Effector memory CD4-positive, alpha-beta T cell (primary cell): Measurements from ENCODE around the gene SFT2D1.
A peak's percentile ranks its signal among the peaks of the same experiment; 100 is the strongest.
"Not testable (repeated sequence)": the region's sequence is repeated elsewhere in the genome, so short reads cannot be mapped to it uniquely, and the experiment has no call there.

Experiments
- DNase-seq, 3 donors: peaks; one replicate each; pipeline ENCODE4 v3.0.0-alpha.2; 2020
- H3K27ac ChIP-seq: 2 replicates; pipeline ENCODE4 v1.7.0; 2013; ENCODE audit warnings: mild to moderate bottlenecking, low read length, moderate library complexity; ENCODE audit not compliant: insufficient read depth, poor library complexity, severe bottlenecking
- H3K27me3 ChIP-seq: replicated peaks from 2 replicates; pipeline ENCODE4 v1.7.0; 2013; ENCODE audit warnings: mild to moderate bottlenecking, low read length; ENCODE audit not compliant: insufficient read depth, control insufficient read depth, poor library complexity, severe bottlenecking
- H3K36me3 ChIP-seq: 2 replicates; pipeline ENCODE4 v1.7.0; 2013; ENCODE audit warnings: mild to moderate bottlenecking, low read length, moderate library complexity; ENCODE audit not compliant: control insufficient read depth, insufficient read depth
- H3K4me1 ChIP-seq: 2 replicates; pipeline ENCODE4 v1.7.0; 2013; ENCODE audit warnings: low read length, mild to moderate bottlenecking; ENCODE audit not compliant: control insufficient read depth, insufficient read depth, poor library complexity, severe bottlenecking
- H3K4me3 ChIP-seq: 2 replicates; pipeline ENCODE4 v1.7.0; 2013; ENCODE audit warnings: low read length, low read depth, mild to moderate bottlenecking; ENCODE audit not compliant: insufficient read depth, poor library complexity, severe bottlenecking
- H3K9me3 ChIP-seq: 2 replicates; pipeline ENCODE4 v1.7.0; 2013; ENCODE audit warnings: mild to moderate bottlenecking, low read length, moderate library complexity; ENCODE audit not compliant: control insufficient read depth

Gene SFT2D1

GRCh38 chr6:166351715-166352285 lies 9.5 kb upstream of the SFT2D1 start:
- H3K9me3 ChIP-seq = no peaks in the 10 kb centered on the region
- no peak overlapping the region for H3K27ac ChIP-seq
- no peaks in the 10 kb centered on the region for H3K27me3 ChIP-seq
- no peaks in the 10 kb centered on the region for H3K4me1 ChIP-seq
- no peaks in the 10 kb centered on the region for H3K36me3 ChIP-seq
- DNase-seq = no peak
- no peak overlapping the region for H3K4me3 ChIP-seq

GRCh38 chr6:166348305-166348949 lies 6.1 kb upstream of the SFT2D1 start:
- Histone ChIP-seq H3K4me3 (no peak overlapping the region), H3K4me1 (no peaks in the 10 kb centered on the region), H3K36me3 (no peaks in the 10 kb centered on the region), H3K9me3 (no peaks in the 10 kb centered on the region), H3K27ac (no peak overlapping the region), H3K27me3 (no peaks in the 10 kb centered on the region)
- DNase-seq = no peak

GRCh38 chr6:166346965-166347364 lies 4.6 kb upstream of the SFT2D1 start:
- H3K4me1 ChIP-seq = no peaks in the 10 kb centered on the region
- no peaks in the 10 kb centered on the region for H3K36me3 ChIP-seq
- H3K4me3 ChIP-seq = no peak overlapping the region
- no peaks in the 10 kb centered on the region for H3K9me3 ChIP-seq
- no peaks in the 10 kb centered on the region for H3K27me3 ChIP-seq
- H3K27ac ChIP-seq = no peak overlapping the region
- DNase-seq = no peak

- H3K27me3 ChIP-seq = no peaks in the 10 kb centered on the region
- no peaks in the 10 kb centered on the region for H3K4me1 ChIP-seq
These were observed 4.1 kb upstream of the SFT2D1 start for GRCh38 chr6:166346449-166346848.

GRCh38 chr6:166345672-166346071 lies 3.3 kb upstream of the SFT2D1 start:
- H3K4me1 ChIP-seq, H3K9me3 ChIP-seq, DNase-seq, H3K27me3 ChIP-seq, H3K36me3 ChIP-seq, H3K4me3 ChIP-seq, H3K27ac ChIP-seq: not testable (repeated sequence)

More at GRCh38 chr6:166346449-166346848, 4.1 kb upstream of the SFT2D1 start:
- no peak overlapping the region for H3K27ac ChIP-seq
- no peak for DNase-seq
- H3K9me3 ChIP-seq = no peaks in the 10 kb centered on the region
- no peaks in the 10 kb centered on the region for H3K36me3 ChIP-seq
- no peak overlapping the region for H3K4me3 ChIP-seq

DNA sequence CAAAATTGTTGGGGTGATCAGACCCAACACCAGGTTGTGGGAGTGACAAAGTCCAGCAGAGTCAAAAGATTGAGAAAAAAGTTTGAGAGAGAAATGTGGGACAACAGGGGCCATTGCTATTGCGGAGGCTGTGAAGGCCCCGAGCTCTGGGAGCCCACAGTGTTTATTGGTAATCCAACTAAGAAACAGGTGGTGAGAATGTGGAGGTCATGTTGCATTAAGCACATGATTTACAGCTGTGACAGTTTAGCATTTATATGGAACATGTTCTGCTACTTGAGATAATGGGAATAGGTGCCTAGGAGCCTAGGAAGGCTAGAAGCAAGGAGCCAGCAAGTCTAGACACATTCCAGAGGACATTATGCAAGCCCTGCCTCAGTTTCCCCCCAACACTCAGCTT lies 2.6 kb upstream of the SFT2D1 start:
- not testable (repeated sequence) for H3K27me3 ChIP-seq, H3K36me3 ChIP-seq, DNase-seq, H3K4me1 ChIP-seq, H3K4me3 ChIP-seq, H3K9me3 ChIP-seq, H3K27ac ChIP-seq

- Histone ChIP-seq H3K36me3 (no peaks in the 10 kb centered on the region), H3K9me3 (no peaks in the 10 kb centered on the region), H3K4me1 (peaks cover 4% of the 10 kb centered on the region), H3K27me3 (no peaks in the 10 kb centered on the region), H3K27ac (no peak overlapping the region), H3K4me3 (no peak overlapping the region)
- DNase-seq = no peak
These were observed 1.9 kb upstream of the SFT2D1 start for GRCh38 chr6:166344240-166344639.

DNA sequence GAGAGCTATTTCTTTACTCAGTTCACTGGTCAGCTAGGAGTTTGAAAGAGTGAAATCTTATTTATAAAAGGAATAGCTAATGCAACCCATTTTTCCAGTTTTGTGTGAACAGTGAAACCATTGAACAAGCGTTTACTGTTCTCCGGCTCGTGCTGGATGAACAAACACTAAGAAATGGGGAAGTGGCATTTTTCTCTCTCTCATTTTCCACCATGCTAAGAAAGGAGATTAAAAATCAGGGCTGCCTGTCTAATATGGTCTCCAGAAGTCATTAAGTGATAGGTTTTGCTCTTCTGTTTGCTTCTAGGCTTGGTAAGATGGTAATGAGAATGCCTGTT lies 774 bp upstream of the SFT2D1 start:
- no peak for DNase-seq
- peak overlapping the region; percentile 64 for H3K27ac ChIP-seq
- peak overlapping the region; percentile 89 for H3K4me3 ChIP-seq
- no peaks in the 10 kb centered on the region for H3K36me3 ChIP-seq
- peaks cover 4% of the 10 kb centered on the region for H3K4me1 ChIP-seq
- H3K9me3 ChIP-seq = no peaks in the 10 kb centered on the region
- H3K27me3 ChIP-seq = no peaks in the 10 kb centered on the region

- DNase-seq = no peak
- H3K27me3 ChIP-seq = no peaks in the 10 kb centered on the region
- peaks cover 3% of the 10 kb centered on the region for H3K36me3 ChIP-seq
- H3K4me1 ChIP-seq = peaks cover 4% of the 10 kb centered on the region
- peak overlapping the region; percentile 89 for H3K4me3 ChIP-seq
- H3K27ac ChIP-seq = peak overlapping the region; percentile 64
- no peaks in the 10 kb centered on the region for H3K9me3 ChIP-seq
These were observed 382 bp downstream of the SFT2D1 start for GRCh38 chr6:166341977-166342348.

- Histone ChIP-seq H3K27me3 (no peaks in the 10 kb centered on the region), H3K4me1 (peaks cover 4% of the 10 kb centered on the region), H3K27ac (no peak overlapping the region), H3K9me3 (no peaks in the 10 kb centered on the region), H3K4me3 (peak overlapping the region; percentile 89), H3K36me3 (peaks cover 7% of the 10 kb centered on the region)
- DNase-seq = no peak
These were observed 881 bp downstream of the SFT2D1 start for GRCh38 chr6:166341464-166341863.
